ENCODE measurements around the gene ITPRID1.

- no peak for TF ChIP-seq CTCF (conservative IDR thresholded peaks at IDR 0.05)
- no peak for TF ChIP-seq ZFX (IDR thresholded peaks at IDR 0.05)
Measured at GRCh38 chr7:31595390-31595789, 81.5 kb downstream of the ITPRID1 start.
